BJ (cell line): ENCODE measurements around the gene YBEY. TPM values are rescaled to one million over a fixed set of nuclear protein-coding genes. Genes with fewer than 3 reads are reported as not detected.

Experiments used
- CTCF ChIA-PET: fragments of 350-600 bp; formaldehyde crosslinking; extraction: SDS; loops from one replicate; lab custom pipeline; 2021; ENCODE audit warnings: antibody characterized with exemption, inconsistent platforms; lab: Yijun Ruan, JAX
- POLR2A ChIA-PET: fragments of 300-600 bp; sonication (Branson Sonifier 250); formaldehyde crosslinking; extraction: SDS; loops from one replicate; lab custom pipeline; 2021; ENCODE audit warnings: antibody characterized with exemption; lab: Charles Lee
- DNase-seq: peaks from one replicate; pipeline ENCODE4 v3.0.0-alpha.2; 2011; ENCODE audit warnings: low read depth
- H3K27me3 ChIP-seq: 2 replicates; pipeline ENCODE4 v1.6.0; 2011; ENCODE audit warnings: low read length; ENCODE audit not compliant: control insufficient read depth, insufficient read depth
- H3K36me3 ChIP-seq: 2 replicates; pipeline ENCODE4 v1.5.1; 2011; ENCODE audit warnings: low read length; ENCODE audit not compliant: control insufficient read depth, insufficient read depth
- H3K4me3 ChIP-seq: 2 replicates; pipeline ENCODE4 v1.5.1; 2011; ENCODE audit warnings: low read depth, mild to moderate bottlenecking, control low read depth, low read length
- polyA plus RNA-seq: library from polyadenylated mRNA; depleted of rRNA; stranded (reverse); fragments of >200 nt; gene quantifications from 2 replicates; pipeline ENCODE4 v1.2.3, GENCODE V29; 2011
- TF ChIP-seq, protein P1 (sequence below): IDR thresholded peaks from 2 replicates; pipeline ENCODE4 v1.5.1; 2011; ENCODE audit warnings: low read depth, mild to moderate bottlenecking, control low read depth, inconsistent platforms, low read length, moderate library complexity; ENCODE audit not compliant: insufficient read depth

The YBEY gene
- polyA plus RNA-seq, 1 experiment, result 15.8 TPM

DNA sequence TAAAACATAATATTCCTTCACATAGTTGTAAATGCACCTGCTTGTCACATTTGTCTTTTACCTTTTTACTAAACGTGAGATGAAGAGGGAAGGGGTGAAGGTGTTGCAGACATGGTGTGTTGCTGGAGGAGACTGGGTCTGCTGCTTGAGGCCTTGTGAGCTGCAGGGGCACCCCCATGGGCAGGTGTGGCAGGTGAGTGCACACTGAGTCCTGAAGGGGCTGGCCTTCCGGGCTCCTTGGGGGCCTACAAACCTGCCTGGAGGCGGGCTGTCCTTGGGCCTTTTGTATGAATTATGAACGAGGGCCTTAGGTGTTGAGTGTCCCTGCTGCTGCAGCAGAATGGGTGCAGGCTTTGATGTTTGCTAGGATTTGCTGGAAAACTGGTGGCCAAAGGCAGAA, 41.6 kb downstream of the YBEY start:
- no peak for DNase-seq
- Histone ChIP-seq H3K36me3 (peaks cover 7% of the 10 kb centered on the region), H3K4me3 (no peak overlapping the region), H3K27me3 (no peaks in the 10 kb centered on the region)
- ChIA-PET CTCF (no interaction called here), POLR2A (no interaction called here)
- TF ChIP-seq, protein P1, sequence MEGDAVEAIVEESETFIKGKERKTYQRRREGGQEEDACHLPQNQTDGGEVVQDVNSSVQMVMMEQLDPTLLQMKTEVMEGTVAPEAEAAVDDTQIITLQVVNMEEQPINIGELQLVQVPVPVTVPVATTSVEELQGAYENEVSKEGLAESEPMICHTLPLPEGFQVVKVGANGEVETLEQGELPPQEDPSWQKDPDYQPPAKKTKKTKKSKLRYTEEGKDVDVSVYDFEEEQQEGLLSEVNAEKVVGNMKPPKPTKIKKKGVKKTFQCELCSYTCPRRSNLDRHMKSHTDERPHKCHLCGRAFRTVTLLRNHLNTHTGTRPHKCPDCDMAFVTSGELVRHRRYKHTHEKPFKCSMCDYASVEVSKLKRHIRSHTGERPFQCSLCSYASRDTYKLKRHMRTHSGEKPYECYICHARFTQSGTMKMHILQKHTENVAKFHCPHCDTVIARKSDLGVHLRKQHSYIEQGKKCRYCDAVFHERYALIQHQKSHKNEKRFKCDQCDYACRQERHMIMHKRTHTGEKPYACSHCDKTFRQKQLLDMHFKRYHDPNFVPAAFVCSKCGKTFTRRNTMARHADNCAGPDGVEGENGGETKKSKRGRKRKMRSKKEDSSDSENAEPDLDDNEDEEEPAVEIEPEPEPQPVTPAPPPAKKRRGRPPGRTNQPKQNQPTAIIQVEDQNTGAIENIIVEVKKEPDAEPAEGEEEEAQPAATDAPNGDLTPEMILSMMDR, result no peak

DNA sequence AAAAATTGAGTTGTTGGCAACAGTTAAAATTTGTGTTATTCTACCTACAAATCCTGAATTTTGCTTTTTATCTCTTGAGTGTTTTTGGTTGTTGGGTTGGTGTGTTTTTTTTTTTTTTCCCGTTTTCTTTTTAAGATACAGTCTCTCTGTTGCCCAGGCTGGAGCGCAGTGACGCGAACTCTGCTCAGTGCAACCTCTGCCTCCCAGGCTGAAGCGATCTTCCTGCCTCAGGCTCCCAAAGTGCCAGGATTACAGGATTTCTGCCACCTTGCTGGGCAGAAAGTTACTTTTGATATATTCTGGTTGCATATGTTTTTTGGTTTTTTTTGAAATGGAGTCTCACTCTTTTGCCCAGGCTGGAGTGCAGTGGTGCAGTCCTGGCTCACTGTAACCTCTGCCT, 42.0 kb downstream of the YBEY start:
- Histone ChIP-seq H3K27me3 (no peaks in the 10 kb centered on the region), H3K4me3 (no peak overlapping the region), H3K36me3 (peaks cover 7% of the 10 kb centered on the region)
- TF ChIP-seq, protein P1, result no peak
- ChIA-PET POLR2A (no interaction called here), CTCF (no interaction called here)
- no peak for DNase-seq

DNA sequence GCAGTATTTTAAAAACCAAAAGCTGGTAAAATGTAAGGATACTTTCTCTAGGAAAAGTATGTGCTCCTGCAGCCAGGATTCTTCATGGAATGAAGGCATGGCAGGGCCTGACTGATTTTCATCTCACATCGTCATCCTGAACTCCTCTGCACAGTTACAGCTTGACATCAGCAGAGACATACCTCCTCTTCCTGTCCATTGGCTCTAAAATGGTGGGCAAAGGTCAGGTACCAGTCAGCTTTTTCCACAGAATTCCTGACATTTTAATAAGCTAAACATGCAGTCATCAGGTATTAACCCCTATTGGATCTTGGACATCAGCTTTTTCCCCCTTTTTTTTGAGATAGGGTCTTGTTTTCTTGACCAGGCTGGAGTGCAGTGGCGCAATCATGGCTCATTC, 43.7 kb downstream of the YBEY start:
- TF ChIP-seq, protein P1, result no peak
- no peak for DNase-seq
- CTCF ChIA-PET, result interaction anchor here (0.6 kb wide), 1 partner anchor 15 kb away, joined by 3 read pairs; no protein-coding TSS in a partner anchor
- H3K36me3 ChIP-seq, result peaks cover 9% of the 10 kb centered on the region
- no peaks in the 10 kb centered on the region for H3K27me3 ChIP-seq
- POLR2A ChIA-PET, result no interaction called here
- no peak overlapping the region for H3K4me3 ChIP-seq

DNA sequence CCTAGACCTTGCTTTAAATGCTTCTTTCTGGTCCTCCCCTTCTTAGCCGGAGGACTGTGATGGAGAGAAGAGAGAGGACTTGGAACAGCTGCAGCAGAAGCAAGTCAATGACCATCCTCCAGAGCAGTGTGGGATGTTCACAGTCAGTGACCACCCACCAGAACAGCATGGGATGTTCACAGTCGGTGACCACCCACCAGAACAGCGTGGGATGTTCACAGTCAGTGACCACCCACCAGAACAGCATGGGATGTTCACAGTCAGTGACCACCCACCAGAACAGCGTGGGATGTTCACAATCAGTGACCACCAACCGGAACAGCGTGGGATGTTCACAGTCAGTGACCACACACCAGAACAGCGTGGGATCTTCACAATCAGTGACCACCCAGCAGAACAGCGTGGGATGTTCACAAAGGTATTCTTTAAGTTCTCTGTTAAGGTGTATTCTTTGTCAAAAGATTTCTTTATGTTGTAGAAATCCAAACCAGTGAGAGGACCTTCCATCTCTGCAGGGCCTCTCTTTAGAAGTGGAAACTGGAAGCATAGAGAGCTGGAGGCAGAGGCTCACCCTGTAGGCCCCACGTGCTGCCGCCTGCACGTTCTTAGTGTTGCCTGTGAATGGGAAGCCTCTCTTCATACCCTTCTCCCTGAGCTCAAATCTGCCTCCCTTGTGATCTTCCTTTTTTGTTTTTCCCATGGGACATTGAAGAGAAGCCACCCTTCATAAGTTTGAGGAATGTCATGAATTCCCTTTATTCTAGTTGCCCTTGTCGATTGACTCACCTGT, 48.4 kb downstream of the YBEY start:
- ChIA-PET CTCF (interaction anchor here (0.7 kb wide), 1 partner anchor 191 kb away, joined by 7 read pairs; no protein-coding TSS in a partner anchor), POLR2A (no interaction called here)
- Histone ChIP-seq H3K36me3 (peaks cover 7% of the 10 kb centered on the region), H3K27me3 (no peaks in the 10 kb centered on the region), H3K4me3 (no peak overlapping the region)
- DNase-seq, result no peak
- TF ChIP-seq, protein P1, result no peak

DNA sequence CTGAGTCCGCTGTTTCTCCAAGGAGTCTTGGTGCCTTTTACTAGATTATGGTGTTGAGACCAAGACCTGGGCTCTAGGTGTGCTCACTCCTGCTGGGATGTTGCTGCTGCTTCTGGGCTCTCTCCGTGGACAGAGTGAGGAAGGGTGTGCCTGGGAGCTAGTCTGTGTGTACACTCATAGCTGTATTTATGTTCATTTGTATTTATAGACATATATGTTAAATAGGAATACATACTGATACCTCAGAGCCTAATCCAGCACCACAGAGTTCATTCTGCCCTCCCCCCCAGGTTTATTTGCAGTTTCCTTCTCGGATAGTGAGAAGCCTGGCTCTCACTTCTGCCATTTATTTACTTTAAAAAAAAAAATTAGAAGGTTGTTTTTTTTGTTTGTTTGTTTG, 50.5 kb downstream of the YBEY start:
- no peak for DNase-seq
- TF ChIP-seq, protein P1, result no peak
- peaks cover 7% of the 10 kb centered on the region for H3K36me3 ChIP-seq
- POLR2A ChIA-PET, result no interaction called here
- H3K27me3 ChIP-seq, result no peaks in the 10 kb centered on the region
- CTCF ChIA-PET, result no interaction called here
- H3K4me3 ChIP-seq, result no peak overlapping the region
